Muscle of leg (tissue), 11 donors: ENCODE data around the gene LDAH. TPM values are rescaled to one million over a fixed set of nuclear protein-coding genes. Genes with fewer than 3 reads are reported as not detected.

Experiments used
- DNase-seq: peaks from one replicate; pipeline ENCODE4 v3.0.0; 2013
- H3K27ac ChIP-seq: one replicate; pipeline ENCODE4 v1.5.1; 2013; ENCODE audit warnings: mild to moderate bottlenecking, low read length, control low read depth
- H3K27me3 ChIP-seq: one replicate; pipeline ENCODE4 v1.6.1; 2013; ENCODE audit warnings: low read length; ENCODE audit not compliant: control insufficient read depth, insufficient read depth
- H3K36me3 ChIP-seq: one replicate; pipeline ENCODE4 v1.6.1; 2013; ENCODE audit warnings: low read length; ENCODE audit not compliant: control insufficient read depth, insufficient read depth
- H3K4me1 ChIP-seq: one replicate; pipeline ENCODE4 v1.6.1; 2013; ENCODE audit warnings: low read length; ENCODE audit not compliant: control insufficient read depth, insufficient read depth
- H3K4me3 ChIP-seq: one replicate; pipeline ENCODE4 v1.5.1; 2013; ENCODE audit warnings: low read length, control low read depth
- H3K9me3 ChIP-seq: replicated peaks from 2 replicates; pipeline ENCODE4 v1.6.1; 2013; ENCODE audit warnings: low read depth, low read length; ENCODE audit not compliant: control insufficient read depth
- WGBS: methylation state at CpG from one replicate; pipeline ENCODE4 v1.1.5; 2013; ENCODE audit warnings: missing lambda C conversion rate; ENCODE audit not compliant: insufficient coverage; 5-methylcytosine and 5-hydroxymethylcytosine counted together
- polyA plus RNA-seq, 8 donors: library from polyadenylated mRNA; unstranded; fragments of 120-200 nt; gene quantifications; one replicate each; pipeline versions ENCODE4 v1.2.1 to v1.2.3, GENCODE V29; 2013; ENCODE audit warnings: inconsistent platforms in 1 of 8, low replicate concordance in 1 of 8; ENCODE audit not compliant: insufficient read length in 8 of 8, insufficient read depth in 1 of 8
- total RNA-seq: library from RNA; stranded (reverse); fragments of 120-200 nt; gene quantifications from one replicate; pipeline ENCODE4 v1.2.4, GENCODE V29; 2013

Gene LDAH
- total and polyA plus RNA-seq, 9 donors, result 8.5 to 15.5 (median 10.9) TPM

DNA sequence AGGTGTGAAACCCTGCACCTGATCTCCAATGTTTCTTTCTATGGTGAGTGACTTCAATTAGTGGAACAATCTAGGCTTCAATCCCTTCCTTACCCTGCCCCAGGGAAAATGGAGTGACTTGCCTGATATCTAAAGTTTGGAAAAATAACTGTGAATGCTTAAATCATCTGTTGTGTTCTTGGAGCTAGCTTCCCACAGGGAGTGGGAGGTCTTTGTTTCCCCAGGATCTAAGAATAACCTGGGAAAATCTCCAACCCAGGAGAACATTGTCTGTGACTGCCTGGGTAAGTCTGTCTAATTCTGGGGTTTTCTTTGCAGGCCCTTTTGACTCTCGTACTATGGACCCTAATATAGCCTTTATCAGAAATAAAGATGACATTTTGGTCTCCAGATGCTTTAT lies 13.6 kb upstream of the LDAH start:
- Histone ChIP-seq H3K36me3 (no peaks in the 10 kb centered on the region), H3K9me3 (no peaks in the 10 kb centered on the region), H3K4me1 (no peaks in the 10 kb centered on the region), H3K4me3 (no peak overlapping the region), H3K27me3 (no peaks in the 10 kb centered on the region), H3K27ac (no peak overlapping the region)
- DNase-seq, result no peak
- WGBS, result no CpG with 5 or more reads among the region's 1 CpG

- H3K9me3 ChIP-seq, result no peaks in the 10 kb centered on the region
- no peaks in the 10 kb centered on the region for H3K36me3 ChIP-seq
- no peak for DNase-seq
- no peaks in the 10 kb centered on the region for H3K27me3 ChIP-seq
- no peaks in the 10 kb centered on the region for H3K4me1 ChIP-seq
- H3K27ac ChIP-seq, result no peak overlapping the region
- no CpG with 5 or more reads among the region's 2 CpGs for WGBS
- H3K4me3 ChIP-seq, result no peak overlapping the region
Observed at GRCh38 chr2:20834331-20834730, 11.4 kb upstream of the LDAH start.

DNA sequence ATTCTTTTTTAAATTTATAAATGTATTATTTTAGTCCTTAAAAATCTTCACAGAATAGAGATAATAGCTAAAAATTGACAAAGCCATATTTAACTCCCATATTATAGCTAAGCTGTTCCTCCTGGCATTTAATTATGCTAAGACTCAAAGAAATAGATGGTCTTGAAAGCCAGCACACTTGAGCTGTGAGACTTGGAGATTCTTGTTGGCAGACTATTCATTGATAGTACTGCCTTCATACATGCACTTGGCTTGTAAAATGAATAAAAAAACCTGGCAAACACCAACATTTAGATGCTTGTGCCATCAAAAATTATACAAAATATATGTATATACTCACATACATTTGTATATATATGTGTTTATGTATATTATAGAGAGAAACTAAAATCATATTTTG lies 9.7 kb upstream of the LDAH start:
- Histone ChIP-seq H3K9me3 (no peaks in the 10 kb centered on the region), H3K27ac (no peak overlapping the region), H3K4me1 (no peaks in the 10 kb centered on the region), H3K4me3 (no peak overlapping the region), H3K36me3 (no peaks in the 10 kb centered on the region), H3K27me3 (no peaks in the 10 kb centered on the region)
- no peak for DNase-seq

- DNase-seq, result no peak
- Histone ChIP-seq H3K36me3 (no peaks in the 10 kb centered on the region), H3K9me3 (no peaks in the 10 kb centered on the region), H3K27me3 (no peaks in the 10 kb centered on the region), H3K27ac (no peak overlapping the region), H3K4me3 (no peak overlapping the region), H3K4me1 (no peaks in the 10 kb centered on the region)
- WGBS, result no CpG with 5 or more reads among the region's 1 CpG
Observed at GRCh38 chr2:20829861-20830260, 7.0 kb upstream of the LDAH start.

DNA sequence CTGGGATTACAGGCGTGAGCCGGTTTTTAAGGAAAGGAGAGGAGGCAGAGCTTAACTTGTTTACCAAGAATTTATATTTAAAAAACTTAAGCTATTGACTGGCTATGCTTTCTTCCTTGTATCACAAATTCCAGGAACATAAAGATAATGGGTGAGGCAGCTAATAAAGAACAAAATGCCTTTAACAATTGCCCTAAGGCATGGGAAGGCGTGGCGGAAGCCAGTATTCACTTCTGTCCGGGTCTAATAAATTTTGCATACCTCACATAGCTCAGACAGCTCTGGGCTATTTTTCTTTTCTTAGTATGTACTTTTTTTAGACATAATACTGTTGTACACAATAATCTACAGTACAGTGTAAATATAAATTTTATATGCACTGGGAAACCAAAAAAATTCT lies 1.0 kb upstream of the LDAH start:
- Histone ChIP-seq H3K9me3 (no peaks in the 10 kb centered on the region), H3K27ac (no peak overlapping the region), H3K4me1 (no peaks in the 10 kb centered on the region), H3K36me3 (no peaks in the 10 kb centered on the region), H3K4me3 (no peak overlapping the region), H3K27me3 (peaks cover 2% of the 10 kb centered on the region)
- no peak for DNase-seq
- WGBS, result no CpG with 5 or more reads among the region's 5 CpGs

GRCh38 chr2:20818820-20819219 lies 4.1 kb downstream of the LDAH start:
- Histone ChIP-seq H3K4me1 (no peaks in the 10 kb centered on the region), H3K9me3 (no peaks in the 10 kb centered on the region)

DNA sequence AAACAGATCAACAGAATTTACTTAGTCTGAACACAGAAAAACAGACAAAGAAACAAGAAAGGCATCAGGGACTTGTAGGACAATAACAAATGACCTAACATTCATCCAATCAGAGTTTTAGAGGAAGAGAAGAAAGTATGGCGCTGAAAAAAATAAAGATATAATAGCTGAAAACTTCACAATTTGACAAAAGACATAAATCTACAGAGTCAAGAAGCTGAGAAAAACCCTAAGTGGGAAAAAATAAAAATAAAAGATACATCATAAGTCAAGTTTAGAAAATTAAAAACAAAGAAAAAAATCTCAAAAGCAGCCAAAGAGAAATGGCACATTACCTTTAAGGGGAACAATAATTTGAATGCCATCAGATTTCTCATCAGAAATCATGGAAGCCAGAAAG lies 7.7 kb downstream of the LDAH start:
- Histone ChIP-seq H3K9me3 (no peaks in the 10 kb centered on the region), H3K27ac (no peak overlapping the region), H3K4me3 (no peak overlapping the region), H3K27me3 (no peaks in the 10 kb centered on the region), H3K4me1 (no peaks in the 10 kb centered on the region), H3K36me3 (no peaks in the 10 kb centered on the region)
- no CpG with 5 or more reads among the region's 1 CpG for WGBS
- no peak for DNase-seq

More at GRCh38 chr2:20818820-20819219, 4.1 kb downstream of the LDAH start:
- WGBS, result no CpG with 5 or more reads among the region's 2 CpGs
- Histone ChIP-seq H3K36me3 (no peaks in the 10 kb centered on the region), H3K27ac (no peak overlapping the region), H3K27me3 (peaks cover under 1% of the 10 kb centered on the region), H3K4me3 (no peak overlapping the region)
- no peak for DNase-seq

DNA sequence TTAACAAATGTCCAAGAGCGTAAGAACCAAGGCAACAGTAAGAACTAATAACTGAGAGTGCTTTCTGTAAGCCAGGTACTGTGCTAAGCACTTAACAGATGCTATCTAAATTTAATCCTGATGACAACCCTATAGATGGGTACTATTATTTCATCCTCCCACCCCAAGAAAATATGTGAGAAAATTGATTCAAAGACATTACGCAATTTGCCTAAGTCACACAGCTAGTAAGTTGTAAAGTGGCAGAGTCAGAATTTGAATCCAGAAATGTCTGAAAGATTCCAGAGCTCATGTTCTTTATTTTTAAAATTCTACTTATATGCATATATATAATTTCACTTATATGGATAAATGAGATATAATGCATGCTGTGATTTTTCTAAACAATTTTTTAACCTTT lies 10.1 kb downstream of the LDAH start:
- Histone ChIP-seq H3K4me1 (no peaks in the 10 kb centered on the region), H3K27ac (no peak overlapping the region), H3K36me3 (no peaks in the 10 kb centered on the region), H3K27me3 (no peaks in the 10 kb centered on the region), H3K4me3 (no peak overlapping the region), H3K9me3 (no peaks in the 10 kb centered on the region)
- DNase-seq, result no peak
- no CpG with 5 or more reads among the region's 2 CpGs for WGBS

DNA sequence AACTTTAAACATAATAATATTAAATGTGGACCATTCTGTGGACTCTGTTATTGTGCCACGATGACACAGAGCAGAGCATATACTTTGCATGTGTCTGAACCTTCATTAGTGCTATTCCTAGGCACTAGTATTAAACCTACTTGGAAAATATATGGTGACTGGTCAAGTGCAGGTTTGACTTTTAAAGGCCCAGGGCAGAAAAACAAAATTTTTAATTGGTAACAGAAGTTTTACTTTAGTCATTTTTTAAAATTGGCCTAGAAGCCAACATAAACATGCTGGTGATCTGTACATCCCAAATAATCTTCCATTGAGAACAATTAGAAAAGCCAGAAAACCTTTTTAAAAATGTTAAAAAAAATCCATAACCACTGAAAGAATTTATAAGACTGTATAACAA lies 16.6 kb downstream of the LDAH start:
- DNase-seq, result no peak
- Histone ChIP-seq H3K4me1 (no peaks in the 10 kb centered on the region), H3K4me3 (no peak overlapping the region), H3K27ac (no peak overlapping the region), H3K9me3 (no peaks in the 10 kb centered on the region), H3K27me3 (no peaks in the 10 kb centered on the region), H3K36me3 (no peaks in the 10 kb centered on the region)
- no CpG with 5 or more reads among the region's 1 CpG for WGBS

GRCh38 chr2:20803974-20804373 lies 18.9 kb downstream of the LDAH start:
- Histone ChIP-seq H3K4me1 (no peaks in the 10 kb centered on the region), H3K27ac (no peak overlapping the region), H3K27me3 (no peaks in the 10 kb centered on the region), H3K36me3 (no peaks in the 10 kb centered on the region), H3K9me3 (no peaks in the 10 kb centered on the region), H3K4me3 (no peak overlapping the region)
- DNase-seq, result no peak

DNA sequence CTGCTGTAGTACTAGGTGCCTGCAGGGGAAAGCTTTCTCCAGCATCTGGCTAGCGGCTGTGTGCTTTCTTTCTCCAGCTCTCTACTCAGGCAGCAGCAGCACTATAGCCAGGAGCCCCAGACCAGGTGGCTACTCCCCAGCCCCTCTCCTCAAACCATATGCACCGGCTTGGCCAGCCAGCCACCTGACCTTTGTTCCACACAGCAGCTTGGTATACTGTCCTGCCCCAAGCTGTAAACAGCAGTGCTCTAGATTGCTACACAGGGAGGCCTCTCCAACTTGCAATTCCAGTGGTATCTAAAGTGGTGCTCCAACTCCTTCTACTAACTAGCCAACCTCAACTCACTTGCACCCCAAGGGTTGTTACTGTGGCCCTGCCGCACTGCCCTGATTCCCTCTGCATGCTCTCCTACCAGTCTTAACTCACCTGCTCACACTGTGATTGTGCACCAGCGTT lies 19.6 kb downstream of the LDAH start:
- no peaks in the 10 kb centered on the region for H3K9me3 ChIP-seq
- WGBS, result 72% methylated on average over 4 of the region's 4 CpGs
- H3K4me3 ChIP-seq, result no peak overlapping the region
- H3K4me1 ChIP-seq, result no peaks in the 10 kb centered on the region
- H3K27ac ChIP-seq, result no peak overlapping the region
- no peaks in the 10 kb centered on the region for H3K27me3 ChIP-seq
- H3K36me3 ChIP-seq, result no peaks in the 10 kb centered on the region
- DNase-seq, result no peak
